ENCODE measurements around the gene TUBB4B. TPM values are rescaled to one million over a fixed set of nuclear protein-coding genes. Genes with fewer than 3 reads are reported as not detected.

The TUBB4B gene
- total RNA-seq, 1 donor, result 67.7 TPM

Other genes starting within 250 kb of the TUBB4B start
- gene PAXX, start 248.9 kb upstream of the TUBB4B start, total RNA-seq, result 13.3 and 16.6 TPM in 2 replicates
- 1.5 and 2.5 TPM in 2 replicates for gene CLIC3, start 244.7 kb upstream of the TUBB4B start, total RNA-seq
- 19.4 and 20.3 TPM in 2 replicates for gene ABCA2, start 213.1 kb upstream of the TUBB4B start, total RNA-seq
- not detected in 2 replicates for gene FUT7, start 209.2 kb upstream of the TUBB4B start, total RNA-seq
- gene NPDC1, start 195.1 kb upstream of the TUBB4B start, total RNA-seq, result 10.0 and 10.1 TPM in 2 replicates
- gene ENTPD2, start 187.2 kb upstream of the TUBB4B start, total RNA-seq, result not detected in 2 replicates
- gene SAPCD2, start 170.7 kb upstream of the TUBB4B start, total RNA-seq, result 0.88 and 1.1 TPM in 2 replicates
- gene UAP1L1, start 163.8 kb upstream of the TUBB4B start, total RNA-seq, result 35.9 and 36.9 TPM in 2 replicates
- 94.1 and 103 TPM in 2 replicates for gene MAN1B1, start 154.3 kb upstream of the TUBB4B start, total RNA-seq
- gene DPP7, start 126.6 kb upstream of the TUBB4B start, total RNA-seq, result 66.6 and 74.6 TPM in 2 replicates
- gene GRIN1, start 102.1 kb upstream of the TUBB4B start, total RNA-seq, result not detected in 2 replicates
- not detected in 2 replicates for gene LRRC26, start 71.2 kb upstream of the TUBB4B start, total RNA-seq
- not detected in 2 replicates for gene TMEM210, start 69.2 kb upstream of the TUBB4B start, total RNA-seq
- 26.2 and 32.9 TPM in 2 replicates for gene ANAPC2, start 52.7 kb upstream of the TUBB4B start, total RNA-seq
- 52.5 and 59.7 TPM in 2 replicates for gene SSNA1, start 52.6 kb upstream of the TUBB4B start, total RNA-seq
- 9.7 and 10.5 TPM in 2 replicates for gene TPRN, start 40.5 kb upstream of the TUBB4B start, total RNA-seq
- gene TMEM203, start 35.6 kb upstream of the TUBB4B start, total RNA-seq, result 35.4 and 36.9 TPM in 2 replicates
- gene NDOR1, start 35.6 kb upstream of the TUBB4B start, total RNA-seq, result 5.0 and 6.2 TPM in 2 replicates
- 0.29 TPM in 1 of 2 replicates, not detected in the other for gene RNF208, start 19.0 kb upstream of the TUBB4B start, total RNA-seq
- gene CYSRT1, start 16.1 kb upstream of the TUBB4B start, total RNA-seq, result 1.1 and 1.5 TPM in 2 replicates
- under 0.01 TPM in 1 of 2 replicates, not detected in the other for gene RNF224, start 13.8 kb upstream of the TUBB4B start, total RNA-seq
- not detected in 2 replicates for gene SLC34A3, start 10.4 kb upstream of the TUBB4B start, total RNA-seq
- 0.36 TPM in 1 of 2 replicates, not detected in the other for gene STPG3, start 10.0 kb downstream of the TUBB4B start, total RNA-seq
- gene NELFB, start 14.0 kb downstream of the TUBB4B start, total RNA-seq, result 46.0 and 47.4 TPM in 2 replicates
- gene TOR4A, start 36.4 kb downstream of the TUBB4B start, total RNA-seq, result 0.29 and 2.5 TPM in 2 replicates
- gene NRARP, start 61.0 kb downstream of the TUBB4B start, total RNA-seq, result under 0.01 TPM in 2 replicates
- gene EXD3, start 181.9 kb downstream of the TUBB4B start, total RNA-seq, result 7.6 and 10.0 TPM in 2 replicates
- 0.36 and 0.88 TPM in 2 replicates for gene NOXA1, start 182.1 kb downstream of the TUBB4B start, total RNA-seq
- gene ENTPD8, start 200.1 kb downstream of the TUBB4B start, total RNA-seq, result not detected in 2 replicates
- gene NSMF, start 218.0 kb downstream of the TUBB4B start, total RNA-seq, result 19.2 and 22.4 TPM in 2 replicates